SK-N-SH (cell line): ENCODE measurements around the gene CD46.

Experiments used
- CTCF ChIP-seq: fragments of 200-600 bp; sonication (generic); IDR thresholded peaks from 2 replicates; pipeline ENCODE4 v1.6.1; 2017; ENCODE audit warnings: antibody characterized with exemption, mild to moderate bottlenecking, moderate library complexity
- EZH2phosphoT487 ChIP-seq: fragments of 200-600 bp; sonication (generic); IDR thresholded peaks from 2 replicates; pipeline ENCODE4 v1.6.1; 2017; ENCODE audit warnings: low read depth, mixed run types, mild to moderate bottlenecking, antibody characterized with exemption, moderate library complexity, borderline replicate concordance
- GABPA ChIP-seq: IDR thresholded peaks from 2 replicates; pipeline ENCODE4 v1.4.0; 2012; ENCODE audit warnings: low read depth, mild to moderate bottlenecking
- MAX ChIP-seq: IDR thresholded peaks from 2 replicates; pipeline ENCODE4 v1.4.0; 2012; ENCODE audit warnings: low read depth
- POLR2AphosphoS5 ChIP-seq: IDR thresholded peaks from 2 replicates; pipeline ENCODE4 v1.6.1; 2012; ENCODE audit warnings: low read depth, low read length
- RAD21 ChIP-seq: IDR thresholded peaks from 2 replicates; pipeline ENCODE4 v1.6.1; 2012; ENCODE audit warnings: mild to moderate bottlenecking, low read length
- TAF1 ChIP-seq: IDR thresholded peaks from 2 replicates; pipeline ENCODE4 v1.6.1; 2012; ENCODE audit warnings: low read depth, mild to moderate bottlenecking, low read length, moderate library complexity, borderline replicate concordance
- TEAD4 ChIP-seq: IDR thresholded peaks from 2 replicates; pipeline ENCODE4 v1.4.0; 2012; ENCODE audit warnings: mild to moderate bottlenecking, borderline replicate concordance; ENCODE audit not compliant: insufficient read depth
- USF2 ChIP-seq: fragments of 150-350 bp; IDR thresholded peaks from 2 replicates; pipeline ENCODE4 v1.6.1; 2017; ENCODE audit warnings: antibody characterized with exemption, low read length, low read depth, borderline replicate concordance

GRCh38 chr1:207779008-207779407 lies 27.2 kb downstream of the CD46 start:
- TF ChIP-seq TAF1, result no peak
- no peak for TF ChIP-seq RAD21
- TF ChIP-seq USF2, result no peak
- TF ChIP-seq CTCF, result no peak
- no peak for TF ChIP-seq GABPA
- TF ChIP-seq TEAD4, result no peak
- no peak for TF ChIP-seq MAX
- TF ChIP-seq POLR2AphosphoS5, result no peak
- no peak for TF ChIP-seq EZH2phosphoT487
